Endothelial cell of umbilical vein (primary cell): ENCODE data around the gene NEDD4. TPM values are rescaled to one million over a fixed set of nuclear protein-coding genes. Genes with fewer than 3 reads are reported as not detected.

Experiments
- BruUV-seq: library from RNA; stranded (reverse); fragments of 400-500 nt; replicated peaks from 2 replicates; lab custom pipeline; 2021; lab: Mats Ljungman, UMichigan
- CTCF ChIA-PET: fragments of 300-600, 350-600 bp; sonication (Branson Sonifier 250); formaldehyde crosslinking; loops from one replicate; lab custom pipeline; 2021; ENCODE audit warnings: antibody characterized with exemption, inconsistent platforms; lab: Charles Lee
- POLR2A ChIA-PET: fragments of 300-600, 350-600 bp; sonication (Branson Sonifier 250); formaldehyde crosslinking; loops from one replicate; lab custom pipeline; 2021; ENCODE audit warnings: antibody characterized with exemption, inconsistent platforms; lab: Charles Lee
- DNase-seq: peaks from one replicate; pipeline ENCODE4 v3.0.0-alpha.2; 2011; ENCODE audit warnings: low read depth, low spot score
- FAIRE-seq: peaks from 2 replicates; lab custom pipeline; 2011; peaks lifted over from hg19 to GRCh38; lab: Jason Lieb, UNC
- H2AFZ ChIP-seq: 2 replicates; pipeline ENCODE4 v1.6.0; 2012; ENCODE audit warnings: low read depth, low read length, control low read depth, inconsistent platforms
- H3K27ac ChIP-seq: 2 replicates; pipeline ENCODE4 v1.5.1; 2011; ENCODE audit warnings: low read depth, mild to moderate bottlenecking, control low read depth, low read length, moderate library complexity; ENCODE audit not compliant: insufficient read depth
- H3K27me3 ChIP-seq, 2 experiments: 2 replicates each; pipeline versions ENCODE4 v1.6.0 to v1.6.1; 2011; ENCODE audit warnings: low read length in 2 of 2, mixed read lengths in 1 of 2; ENCODE audit not compliant: control insufficient read depth in 2 of 2, insufficient read depth in 2 of 2
- H3K36me3 ChIP-seq, 2 experiments: 2 replicates in 1 of 2; 3 replicates in 1 of 2; pipeline ENCODE4 v1.5.1; 2011; ENCODE audit warnings: low read length in 2 of 2, mild to moderate bottlenecking in 1 of 2, moderate library complexity in 1 of 2; ENCODE audit not compliant: control insufficient read depth in 2 of 2, insufficient read depth in 2 of 2; ENCODE audit errors: extremely low read depth in 1 of 2
- H3K4me1 ChIP-seq: 3 replicates; pipeline ENCODE4 v1.5.1; 2011; ENCODE audit warnings: mild to moderate bottlenecking, low read length; ENCODE audit not compliant: control insufficient read depth, insufficient read depth; ENCODE audit errors: extremely low read depth
- H3K4me2 ChIP-seq: 2 replicates; pipeline ENCODE4 v1.6.1; 2011; ENCODE audit warnings: low read length, control low read depth, mixed read lengths; ENCODE audit not compliant: insufficient read depth
- H3K4me3 ChIP-seq, 3 experiments: fragments of 200-600 bp in 1 of 3; sonication (generic), shearing (Covaris generic) in 1 of 3; replicated peaks in 1 of 3; 2 replicates each; pipeline ENCODE4 v1.5.1; 2011 to 2016; ENCODE audit warnings: control low read depth in 3 of 3, low read length in 3 of 3, mild to moderate bottlenecking in 2 of 3, inconsistent platforms in 1 of 3, low read depth in 1 of 3, moderate library complexity in 1 of 3; ENCODE audit not compliant: insufficient read depth in 1 of 3
- H3K79me2 ChIP-seq: 2 replicates; pipeline ENCODE4 v1.6.0; 2012; ENCODE audit warnings: low read length, inconsistent platforms; ENCODE audit not compliant: control insufficient read depth, insufficient read depth
- H3K9ac ChIP-seq: replicated peaks from 2 replicates; pipeline ENCODE3; 2011; ENCODE audit warnings: low read length, control low read depth; ENCODE audit not compliant: insufficient read depth; ENCODE audit errors: extremely low read depth
- H3K9me1 ChIP-seq: replicated peaks from 3 replicates; pipeline ENCODE4 v1.6.0; 2011; ENCODE audit warnings: mild to moderate bottlenecking, low read length; ENCODE audit not compliant: control insufficient read depth, insufficient read depth; ENCODE audit errors: extremely low read depth
- H3K9me3 ChIP-seq: replicated peaks from 2 replicates; pipeline ENCODE4 v1.5.1; 2012; ENCODE audit warnings: low read length, inconsistent platforms; ENCODE audit not compliant: control insufficient read depth, insufficient read depth
- H4K20me1 ChIP-seq: replicated peaks from 2 replicates; pipeline ENCODE3; 2011; ENCODE audit warnings: mild to moderate bottlenecking, low read length; ENCODE audit not compliant: control insufficient read depth, insufficient read depth; ENCODE audit errors: extremely low read depth
- CTCF ChIP-seq, 2 donors: IDR thresholded peaks; 1 replicate in 1 of 2; 2 replicates in 1 of 2; pipeline ENCODE4 v1.5.1; 2011; ENCODE audit warnings: low read length in 2 of 2, mild to moderate bottlenecking in 2 of 2, moderate library complexity in 2 of 2, control low read depth in 1 of 2, inconsistent platforms in 1 of 2, low read depth in 1 of 2; ENCODE audit not compliant: insufficient read depth in 1 of 2; ENCODE audit errors: extremely low read depth in 1 of 2
- EZH2 ChIP-seq: IDR thresholded peaks from 2 replicates; pipeline ENCODE4 v1.6.1; 2012; ENCODE audit warnings: borderline replicate concordance, low read depth, mild to moderate bottlenecking, moderate library complexity, low read length, inconsistent platforms; ENCODE audit not compliant: severe bottlenecking
- FOS ChIP-seq: IDR thresholded peaks from 2 replicates; pipeline ENCODE4 v1.6.1; 2011; ENCODE audit warnings: mild to moderate bottlenecking, low read length, moderate library complexity, borderline replicate concordance; ENCODE audit not compliant: insufficient read depth
- GATA2 ChIP-seq: IDR thresholded peaks from 2 replicates; pipeline ENCODE4 v1.7.0; 2011; ENCODE audit warnings: low read depth, mild to moderate bottlenecking, moderate library complexity, mixed read lengths, low read length; ENCODE audit not compliant: insufficient read length, insufficient read depth
- JUN ChIP-seq: IDR thresholded peaks from 2 replicates; pipeline ENCODE4 v1.6.1; 2011; ENCODE audit warnings: borderline replicate concordance, low read depth; ENCODE audit not compliant: insufficient read length, insufficient read depth
- MAX ChIP-seq: IDR thresholded peaks from 2 replicates; pipeline ENCODE4 v1.6.1; 2011; ENCODE audit not compliant: insufficient read depth, insufficient read length
- MYC ChIP-seq: IDR thresholded peaks from one replicate; pipeline ENCODE4 v1.6.1; 2011; ENCODE audit warnings: mild to moderate bottlenecking, low read depth, low read length
- POLR2A ChIP-seq: IDR thresholded peaks from 2 replicates; pipeline ENCODE4 v1.6.1; 2012; ENCODE audit warnings: low read depth, mild to moderate bottlenecking, control low read depth, low read length
- POLR2AphosphoS5 ChIP-seq: IDR thresholded peaks from 2 replicates; pipeline ENCODE4 v1.6.1; 2012; ENCODE audit warnings: low read depth, mild to moderate bottlenecking, control low read depth, low read length, moderate library complexity; ENCODE audit not compliant: insufficient read depth
- dilution Hi-C: fragments of 300-500 bp; cut with MboI; formaldehyde crosslinking; loops from one replicate; pipeline ENCODE4 v1.15.0; 2019; ENCODE audit warnings: low sequenced_read_pairs; ENCODE audit not compliant: extremely low pct_ligation_motif_present
- intact Hi-C: fragments of 100-400 bp; cut with micrococcal nuclease; formaldehyde crosslinking; loops from one replicate; pipeline ENCODE4 v1.10.0; 2022
- polyA plus RNA-seq, 4 experiments: library from polyadenylated mRNA; depleted of rRNA in 3 of 4; stranded (reverse) in 3 of 4; unstranded in 1 of 4; fragments of >200 nt; gene quantifications; 2 replicates each; pipeline versions ENCODE4 v1.2.1 to v1.2.3, GENCODE V29; 2011 to 2012; ENCODE audit warnings: missing spikeins in 1 of 4
- total RNA-seq: library from RNA; stranded (reverse); gene quantifications from 2 replicates; pipeline ENCODE4 v1.2.3, GENCODE V29; 2021

The NEDD4 gene
- total and polyA plus RNA-seq, 2 donors (not counting 3 experiments of a cell fraction or from before 2014, with no cell fraction given) = 9.2 to 39.0 TPM

GRCh38 chr15:55958349-55958748 lies 35.1 kb downstream of the NEDD4 start:
- dilution Hi-C loops = no loop called here
- no peaks in the 10 kb centered on the region for H3K4me1 ChIP-seq
- CTCF ChIA-PET = interaction anchor here (1.3 to 2.0 kb wide), 2 partner anchors 36 to 40 kb away, joined by 6 to 7 read pairs; no protein-coding TSS in a partner anchor

More at GRCh38 chr15:55958349-55958748, 35.1 kb downstream of the NEDD4 start:
- no peak for FAIRE-seq
- BruUV-seq = no TSS peak
- Histone ChIP-seq H4K20me1 (no peaks in the 10 kb centered on the region), H3K4me2 (no peak overlapping the region), H3K4me3 (no peak overlapping the region), H2AFZ (no peak overlapping the region), H3K9me1 (no peaks in the 10 kb centered on the region), H3K36me3 (no peaks in the 10 kb centered on the region), H3K27me3 (no peaks in the 10 kb centered on the region), H3K9me3 (no peaks in the 10 kb centered on the region), H3K9ac (no peak overlapping the region), H3K27ac (no peak overlapping the region), H3K79me2 (no peaks in the 10 kb centered on the region)
- intact Hi-C loops = no loop called here
- no peak for DNase-seq
- TF ChIP-seq MAX = no peak
- TF ChIP-seq CTCF (IDR thresholded peaks at IDR 0.05; ENCODE audit: extremely low read depth in 1 of 2, insufficient read depth in 1 of 2, low read depth in 1 of 2, low read length in 2 of 2) = no peak
- TF ChIP-seq MYC = no peak
- no peak for TF ChIP-seq POLR2AphosphoS5
- no peak for TF ChIP-seq GATA2
- TF ChIP-seq FOS = no peak
- TF ChIP-seq POLR2A = no peak
- no peak for TF ChIP-seq EZH2
- TF ChIP-seq JUN = no peak
- POLR2A ChIA-PET = no interaction called here
